PC-9 (cell line): Measurements from ENCODE around the gene THAP11. TPM values are rescaled to one million over a fixed set of nuclear protein-coding genes. Genes with fewer than 3 reads are reported as not detected.
A peak's percentile ranks its signal among the peaks of the same experiment; 100 is the strongest.

ENCODE experiments used
- BruUV-seq: library from RNA; stranded (reverse); fragments of 400-500 nt; replicated peaks from 2 replicates; lab custom pipeline; 2021; lab: Mats Ljungman, UMichigan
- CTCF ChIA-PET: fragments of 300-600 bp; sonication (Branson Sonifier 250); formaldehyde crosslinking; loops from one replicate; lab custom pipeline; 2022; ENCODE audit warnings: antibody characterized with exemption; lab: Charles Lee
- POLR2A ChIA-PET: fragments of 300-600 bp; sonication (Branson Sonifier 250); formaldehyde crosslinking; loops from one replicate; lab custom pipeline; 2022; ENCODE audit warnings: antibody characterized with exemption; ENCODE audit not compliant: unreplicated experiment; lab: Charles Lee
- DNase-seq, 2 experiments: peaks; one replicate each; pipeline versions ENCODE4 v3.0.0 to v3.0.0-alpha.2; 2015 to 2022; ENCODE audit warnings: mixed read lengths in 1 of 2
- H2AFZ ChIP-seq: fragments of 200-600 bp; sonication (generic); 2 replicates; pipeline ENCODE4 v1.8.1; 2017; ENCODE audit warnings: antibody characterized with exemption
- H3F3A ChIP-seq: fragments of 200-600 bp; sonication (generic); 2 replicates; pipeline ENCODE4 v1.8.1; 2017; ENCODE audit warnings: antibody characterized with exemption, mild to moderate bottlenecking, low read depth; ENCODE audit not compliant: insufficient read depth
- H3K27ac ChIP-seq: fragments of 200-600 bp; sonication (generic); 2 replicates; pipeline ENCODE4 v1.6.1; 2016; ENCODE audit warnings: mixed run types
- H3K27me3 ChIP-seq: fragments of 200-600 bp; sonication (generic); 2 replicates; pipeline ENCODE4 v1.6.1; 2016; ENCODE audit warnings: low read depth, mixed run types; ENCODE audit not compliant: insufficient read depth
- H3K36me3 ChIP-seq: fragments of 200-600 bp; sonication (generic); 2 replicates; pipeline ENCODE4 v1.6.1; 2016; ENCODE audit warnings: low read depth, mixed run types
- H3K4me1 ChIP-seq: fragments of 200-600 bp; sonication (generic); replicated peaks from 2 replicates; pipeline ENCODE4 v1.6.1; 2016; ENCODE audit warnings: mixed run types; ENCODE audit not compliant: insufficient read depth
- H3K4me2 ChIP-seq: fragments of 200-600 bp; sonication (generic); 2 replicates; pipeline ENCODE4 v1.6.1; 2017; ENCODE audit warnings: mixed run types
- H3K4me3 ChIP-seq: fragments of 200-600 bp; sonication (generic); 2 replicates; pipeline ENCODE4 v1.6.1; 2016; ENCODE audit warnings: mixed run types
- H3K79me2 ChIP-seq: fragments of 200-600 bp; sonication (generic); 2 replicates; pipeline ENCODE4 v1.6.1; 2017; ENCODE audit warnings: low read depth, mixed run types
- H3K9me2 ChIP-seq: fragments of 200-600 bp; sonication (generic); 2 replicates; pipeline ENCODE4 v1.8.1; 2017; ENCODE audit warnings: mild to moderate bottlenecking; ENCODE audit not compliant: insufficient read depth
- H3K9me3 ChIP-seq: fragments of 200-600 bp; sonication (generic); 2 replicates; pipeline ENCODE4 v1.8.1; 2016; ENCODE audit warnings: low read depth; ENCODE audit not compliant: insufficient read depth
- H4K20me1 ChIP-seq: fragments of 200-600 bp; sonication (generic); 2 replicates; pipeline ENCODE4 v1.8.1; 2017; ENCODE audit not compliant: insufficient read depth
- EZH2 ChIP-seq: fragments of 200-600 bp; sonication (generic); IDR thresholded peaks from 2 replicates; pipeline ENCODE4 v1.8.0; 2017; ENCODE audit warnings: antibody characterized with exemption, low read depth
- intact Hi-C: fragments of 100-400 bp; cut with micrococcal nuclease; formaldehyde crosslinking; loops from one replicate; pipeline ENCODE4 v1.10.0; 2022; ENCODE audit not compliant: unreplicated experiment
- total RNA-seq: library from RNA; stranded (reverse); gene quantifications from 2 replicates; pipeline ENCODE4 v1.2.3, GENCODE V29; 2021
- TF ChIP-seq, protein P1 (sequence below): fragments of 200-600 bp; sonication (generic); conservative IDR thresholded peaks from 2 replicates; pipeline ENCODE4 v1.6.1; 2017; ENCODE audit warnings: mixed run types, antibody characterized with exemption, mild to moderate bottlenecking, moderate library complexity

The THAP11 gene
- total RNA-seq, 1 experiment from 2014 or later: 18.9 TPM

DNA sequence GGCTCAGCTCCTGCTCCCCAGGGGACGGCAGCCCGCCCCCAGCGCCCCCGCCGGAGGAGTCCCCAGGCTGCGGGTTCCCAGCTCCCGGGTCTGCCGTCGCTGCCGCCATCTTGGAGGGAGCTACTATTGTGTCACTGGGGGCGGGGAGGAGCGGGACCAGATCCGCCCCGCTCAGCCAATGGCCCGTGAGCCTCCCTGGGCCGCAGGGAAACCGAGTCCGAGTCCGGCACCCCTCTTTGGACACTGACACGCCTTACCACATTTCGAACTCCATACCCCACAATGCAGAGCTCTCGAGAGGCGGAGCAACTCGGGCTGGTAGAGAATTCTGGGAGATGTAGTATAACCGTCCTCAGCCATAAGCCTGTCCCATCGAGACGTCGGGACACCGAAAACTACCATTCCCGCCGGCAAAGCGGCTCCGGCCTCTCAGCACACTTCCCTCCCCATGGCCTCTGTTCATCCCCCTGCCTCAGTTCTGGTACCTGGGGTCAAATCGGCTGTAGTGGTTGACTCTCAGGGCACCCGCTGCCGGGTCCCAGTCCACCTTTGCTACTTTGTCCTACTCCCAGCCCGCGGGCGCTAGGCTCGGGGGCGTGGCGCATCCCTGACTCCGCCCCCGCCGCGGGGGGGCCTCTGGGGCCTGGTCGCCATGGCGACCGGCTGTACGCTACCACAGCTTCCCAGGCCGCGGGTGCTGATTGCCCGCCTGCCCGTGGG lies 35.5 kb upstream of the THAP11 start, which contains the start of the genes RANBP10 and TSNAXIP1:
RANBP10 (minus strand) TSS at position 133 of the 720 bp plus-strand sequence; CDS start at position 109, 24 bp downstream.
TSNAXIP1 (plus strand) TSS at position 462 of the 720 bp plus-strand sequence. CDS start 261 bp downstream, outside the sequence.
- Histone ChIP-seq H3K27me3 (no peaks in the 10 kb centered on the region), H3K9me2 (no peaks in the 10 kb centered on the region), H3K4me2 (peak within 1 kb of the TSS; percentile 92), H3K9me3 (no peaks in the 10 kb centered on the region), H3K36me3 (peaks cover 6% of the 10 kb centered on the region; the same call in 1 of the 2 replicates), H4K20me1 (no peaks in the 10 kb centered on the region; the same call in 1 of the 2 replicates), H3K4me1 (peaks cover 14% of the 10 kb centered on the region), H3K79me2 (peaks cover 41% of the 10 kb centered on the region), H2AFZ (peak within 1 kb of the TSS; percentile 97), H3K4me3 (peak within 1 kb of the TSS; percentile 86), H3F3A (peaks cover 5% of the 10 kb centered on the region; the same call in 1 of the 2 replicates), H3K27ac (no peak within 1 kb of the TSS)
- no TSS peak for BruUV-seq
- intact Hi-C loops: loop anchor here (1.0 to 5.0 kb wide), 5 partner anchors 41 to 284 kb away; partner anchors contain the start of genes CENPT, GFOD2, NFATC3 and NUTF2
- TF ChIP-seq, protein P1, sequence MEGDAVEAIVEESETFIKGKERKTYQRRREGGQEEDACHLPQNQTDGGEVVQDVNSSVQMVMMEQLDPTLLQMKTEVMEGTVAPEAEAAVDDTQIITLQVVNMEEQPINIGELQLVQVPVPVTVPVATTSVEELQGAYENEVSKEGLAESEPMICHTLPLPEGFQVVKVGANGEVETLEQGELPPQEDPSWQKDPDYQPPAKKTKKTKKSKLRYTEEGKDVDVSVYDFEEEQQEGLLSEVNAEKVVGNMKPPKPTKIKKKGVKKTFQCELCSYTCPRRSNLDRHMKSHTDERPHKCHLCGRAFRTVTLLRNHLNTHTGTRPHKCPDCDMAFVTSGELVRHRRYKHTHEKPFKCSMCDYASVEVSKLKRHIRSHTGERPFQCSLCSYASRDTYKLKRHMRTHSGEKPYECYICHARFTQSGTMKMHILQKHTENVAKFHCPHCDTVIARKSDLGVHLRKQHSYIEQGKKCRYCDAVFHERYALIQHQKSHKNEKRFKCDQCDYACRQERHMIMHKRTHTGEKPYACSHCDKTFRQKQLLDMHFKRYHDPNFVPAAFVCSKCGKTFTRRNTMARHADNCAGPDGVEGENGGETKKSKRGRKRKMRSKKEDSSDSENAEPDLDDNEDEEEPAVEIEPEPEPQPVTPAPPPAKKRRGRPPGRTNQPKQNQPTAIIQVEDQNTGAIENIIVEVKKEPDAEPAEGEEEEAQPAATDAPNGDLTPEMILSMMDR: no peak
- TF ChIP-seq EZH2: no peak
- ChIA-PET CTCF (interaction anchor here (0.6 to 1.5 kb wide), 3 partner anchors 10 to 67 kb away, joined by 3 to 10 read pairs (median 3); no protein-coding TSS in a partner anchor), POLR2A (interaction anchor here (0.5 to 1.1 kb wide), 12 partner anchors 22 to 954 kb away, joined by 3 to 20 read pairs (median 4); partner anchors contain the start of gene GFOD2)
- DNase-seq: peak; percentile 96 to 98

DNA sequence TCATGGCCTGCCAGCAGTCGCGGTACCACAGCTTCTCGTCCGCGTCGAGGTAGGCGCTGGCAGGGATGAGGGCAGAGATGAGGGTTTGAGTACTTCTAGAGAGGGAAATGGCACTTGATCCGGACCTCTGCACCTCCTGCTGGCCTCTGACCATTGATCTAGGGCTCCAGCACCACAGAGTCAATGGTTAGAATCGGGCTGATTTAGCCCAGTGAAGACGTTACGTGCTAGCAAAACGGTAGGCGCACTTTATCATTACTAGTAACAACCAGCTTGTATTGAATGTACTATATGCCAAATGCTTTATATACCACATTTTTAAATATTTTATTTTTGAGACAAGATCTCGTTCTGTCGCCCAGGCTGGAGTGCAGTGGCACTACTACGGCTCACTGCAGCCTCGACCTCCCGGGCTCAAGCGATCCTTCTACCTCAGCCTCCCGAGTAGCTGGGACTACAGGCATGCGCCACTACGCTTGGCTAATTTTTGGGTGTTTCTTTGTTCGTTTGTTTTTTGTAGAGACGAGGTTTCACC lies 34.9 kb upstream of the THAP11 start:
- Histone ChIP-seq H3K9me2 (no peaks in the 10 kb centered on the region), H3K27ac (no peak overlapping the region), H4K20me1 (no peaks in the 10 kb centered on the region; the same call in 1 of the 2 replicates), H3K27me3 (no peaks in the 10 kb centered on the region), H3K36me3 (peaks cover 6% of the 10 kb centered on the region; the same call in 1 of the 2 replicates), H2AFZ (peak overlapping the region; percentile 88), H3K4me3 (peak overlapping the region; percentile 86), H3K4me1 (peaks cover 14% of the 10 kb centered on the region), H3K9me3 (no peaks in the 10 kb centered on the region), H3K4me2 (peak overlapping the region; percentile 86), H3K79me2 (peaks cover 36% of the 10 kb centered on the region), H3F3A (peaks cover 5% of the 10 kb centered on the region; the same call in 1 of the 2 replicates)
- POLR2A ChIA-PET: interaction anchor here (0.5 to 1.1 kb wide), 5 partner anchors 81 to 145 kb away, joined by 3 to 20 read pairs (median 6); partner anchors contain the start of gene GFOD2
- DNase-seq: no peak
- intact Hi-C loops: loop anchor here (2.0 to 5.0 kb wide), 3 partner anchors 40 to 285 kb away; partner anchors contain the start of genes CENPT and NUTF2
- CTCF ChIA-PET: interaction anchor here (0.6 to 1.5 kb wide), 3 partner anchors 9 to 17 kb away, joined by 3 to 10 read pairs (median 3); no protein-coding TSS in a partner anchor
- BruUV-seq: TSS peak; percentile 42
- TF ChIP-seq EZH2: no peak
- TF ChIP-seq, protein P1: no peak; the same call in 1 of the 2 replicates

DNA sequence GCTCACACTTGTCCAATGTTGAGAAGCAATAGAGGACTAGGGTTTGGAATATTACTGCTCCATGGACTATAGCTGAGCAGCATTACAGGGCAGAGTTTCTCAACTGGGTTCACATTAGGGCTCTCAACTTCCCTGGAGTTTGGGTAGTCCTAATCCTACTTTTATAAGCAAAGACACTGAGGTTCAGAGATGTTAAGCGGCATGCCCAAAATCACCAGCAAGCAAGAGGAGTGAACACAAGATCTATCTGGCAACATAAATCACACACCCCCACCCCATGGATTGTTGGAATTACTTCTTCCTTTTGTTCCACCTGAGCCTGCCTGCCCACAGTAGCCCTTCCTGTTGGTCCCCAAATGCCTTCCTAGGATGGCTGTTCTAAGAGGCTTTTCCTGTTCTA lies 30.2 kb upstream of the THAP11 start:
- TF ChIP-seq, protein P1: no peak
- no peak for TF ChIP-seq EZH2
- Histone ChIP-seq H3K4me1 (peaks cover 6% of the 10 kb centered on the region; the same call in 1 of the 2 replicates), H3F3A (peaks cover 5% of the 10 kb centered on the region; the same call in 1 of the 2 replicates), H3K27me3 (no peaks in the 10 kb centered on the region), H2AFZ (no peak overlapping the region), H3K36me3 (no peaks in the 10 kb centered on the region), H3K4me3 (no peak overlapping the region), H3K4me2 (no peak overlapping the region), H3K9me3 (no peaks in the 10 kb centered on the region), H3K27ac (no peak overlapping the region), H3K9me2 (no peaks in the 10 kb centered on the region), H3K79me2 (no peaks in the 10 kb centered on the region), H4K20me1 (no peaks in the 10 kb centered on the region)
- POLR2A ChIA-PET: no interaction called here
- no peak for DNase-seq
- CTCF ChIA-PET: interaction anchor here (0.5 kb wide), 1 partner anchor 218 kb away, joined by 32 read pairs; no protein-coding TSS in a partner anchor
- BruUV-seq: no TSS peak
- intact Hi-C loops: no loop called here
